WI38 (cell line): Measurements from ENCODE around the gene IL4I1.

ENCODE experiments used
- H3K4me3 ChIP-seq: 2 replicates; pipeline ENCODE4 v1.5.1; 2011; ENCODE audit warnings: low read depth, mild to moderate bottlenecking, control low read depth, low read length
- CTCF ChIP-seq: IDR thresholded peaks from 2 replicates; pipeline ENCODE4 v1.5.1; 2012; ENCODE audit warnings: low read depth, mild to moderate bottlenecking, control low read depth, low read length

IL4I1 gene

GRCh38 chr19:49890349-49891311, 6.1 kb downstream of the IL4I1 start:
- no peak overlapping the region for H3K4me3 ChIP-seq
- TF ChIP-seq CTCF = no peak

- no peak for TF ChIP-seq CTCF
- H3K4me3 ChIP-seq = no peak overlapping the region
These were observed 6.9 kb downstream of the IL4I1 start for GRCh38 chr19:49889687-49890348.

GRCh38 chr19:49889038-49889686, 7.5 kb downstream of the IL4I1 start:
- TF ChIP-seq CTCF = no peak
- no peak overlapping the region for H3K4me3 ChIP-seq

GRCh38 chr19:49888510-49888824, 8.2 kb downstream of the IL4I1 start:
- no peak overlapping the region for H3K4me3 ChIP-seq
- TF ChIP-seq CTCF = no peak

GRCh38 chr19:49887665-49888509, 8.8 kb downstream of the IL4I1 start:
- TF ChIP-seq CTCF = no peak

GRCh38 chr19:49887037-49887664, 9.5 kb downstream of the IL4I1 start:
- H3K4me3 ChIP-seq = no peak overlapping the region
- TF ChIP-seq CTCF = no peak

More at GRCh38 chr19:49887665-49888509, 8.8 kb downstream of the IL4I1 start:
- no peak overlapping the region for H3K4me3 ChIP-seq
